Loucy (cell line): ENCODE results near the gene MRNIP.

Experiments
- EZH2phosphoT487 ChIP-seq: fragments of 200-600 bp; IDR thresholded peaks from 2 replicates; pipeline ENCODE4 v1.6.1; 2018; ENCODE audit warnings: antibody characterized with exemption, mild to moderate bottlenecking, moderate library complexity, borderline replicate concordance
- TF ChIP-seq, protein P1 (sequence below): fragments of 200-600 bp; sonication (generic); conservative IDR thresholded peaks from 2 replicates; pipeline ENCODE4 v1.5.1; 2014; ENCODE audit warnings: mild to moderate bottlenecking, antibody characterized with exemption, low read length

GRCh38 chr5:179828756-179829421, 29.7 kb downstream of the MRNIP start:
- TF ChIP-seq, protein P1, sequence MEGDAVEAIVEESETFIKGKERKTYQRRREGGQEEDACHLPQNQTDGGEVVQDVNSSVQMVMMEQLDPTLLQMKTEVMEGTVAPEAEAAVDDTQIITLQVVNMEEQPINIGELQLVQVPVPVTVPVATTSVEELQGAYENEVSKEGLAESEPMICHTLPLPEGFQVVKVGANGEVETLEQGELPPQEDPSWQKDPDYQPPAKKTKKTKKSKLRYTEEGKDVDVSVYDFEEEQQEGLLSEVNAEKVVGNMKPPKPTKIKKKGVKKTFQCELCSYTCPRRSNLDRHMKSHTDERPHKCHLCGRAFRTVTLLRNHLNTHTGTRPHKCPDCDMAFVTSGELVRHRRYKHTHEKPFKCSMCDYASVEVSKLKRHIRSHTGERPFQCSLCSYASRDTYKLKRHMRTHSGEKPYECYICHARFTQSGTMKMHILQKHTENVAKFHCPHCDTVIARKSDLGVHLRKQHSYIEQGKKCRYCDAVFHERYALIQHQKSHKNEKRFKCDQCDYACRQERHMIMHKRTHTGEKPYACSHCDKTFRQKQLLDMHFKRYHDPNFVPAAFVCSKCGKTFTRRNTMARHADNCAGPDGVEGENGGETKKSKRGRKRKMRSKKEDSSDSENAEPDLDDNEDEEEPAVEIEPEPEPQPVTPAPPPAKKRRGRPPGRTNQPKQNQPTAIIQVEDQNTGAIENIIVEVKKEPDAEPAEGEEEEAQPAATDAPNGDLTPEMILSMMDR, result no peak
- TF ChIP-seq EZH2phosphoT487, result no peak
